ENCODE results near the gene CYB5A. TPM values are rescaled to one million over a fixed set of nuclear protein-coding genes. Genes with fewer than 3 reads are reported as not detected.
A peak's percentile ranks its signal among the peaks of the same experiment; 100 is the strongest.
"Not testable (repeated sequence)": the region's sequence is repeated elsewhere in the genome, so short reads cannot be mapped to it uniquely, and the experiment has no call there.

CYB5A gene
- total RNA-seq, 6 experiments from 2014 or later: 817 to 1,434 (median 907) TPM

DNA sequence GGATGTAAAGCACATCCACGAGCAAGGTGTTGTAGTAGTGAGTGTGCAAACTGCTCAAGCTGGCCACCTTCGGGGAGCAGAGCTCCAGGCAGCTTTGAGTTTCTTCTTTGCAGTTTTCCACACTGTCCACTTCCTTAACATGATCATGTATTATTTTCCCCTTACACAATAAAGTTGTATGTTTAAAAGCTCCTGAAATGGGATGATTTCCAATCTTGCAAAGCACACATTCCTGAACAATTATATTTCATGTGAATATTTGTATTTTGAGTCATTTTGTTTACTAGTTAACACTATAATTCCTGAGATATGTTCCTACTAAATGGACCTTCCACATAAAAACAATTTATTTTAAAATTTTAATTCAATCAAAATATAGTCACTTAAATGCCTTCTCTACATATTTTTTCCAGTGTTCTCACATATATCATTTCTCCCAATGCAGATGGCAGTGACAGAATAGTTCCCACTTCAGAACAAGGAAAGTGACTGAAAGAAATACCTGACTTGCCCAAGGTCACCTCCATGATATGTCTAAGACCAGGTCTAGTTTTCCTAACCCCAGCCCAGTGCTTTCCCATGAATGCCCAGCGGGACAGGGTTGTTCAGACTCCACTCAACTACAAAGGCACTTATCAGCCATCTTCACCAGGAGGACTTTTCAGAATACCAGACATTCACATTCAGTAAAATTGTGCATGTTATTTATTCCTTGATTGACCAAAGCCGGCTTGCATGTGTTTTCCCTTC, 5.5 kb downstream of the CYB5A start:
- Histone ChIP-seq H3K36me3 (peaks cover 0 to 2% (median 0%) of the 10 kb centered on the region in 4 donors), H3K4me3 (peak overlapping the region in 2 of 3 donors; percentile 95 to 98), H3K27me3 (no peaks in the 10 kb centered on the region), H3K27ac (peak overlapping the region; percentile 89 to 95 (median 95)), H3K4me1 (peaks cover 4 to 44% (median 24%) of the 10 kb centered on the region in 4 donors), H3K9me3 (no peaks in the 10 kb centered on the region)
- intact Hi-C loops (cut with DNase I): loop anchor here in 1 of 2 donors (10.0 kb wide), 1 partner anchor 71 kb away; no protein-coding TSS in a partner anchor
- WGBS (ENCODE audit: insufficient coverage, low coverage, low lambda C conversion rate, missing lambda C conversion rate): 45% methylated on average over 2 of the region's 4 CpGs
- TF ChIP-seq, protein P1, sequence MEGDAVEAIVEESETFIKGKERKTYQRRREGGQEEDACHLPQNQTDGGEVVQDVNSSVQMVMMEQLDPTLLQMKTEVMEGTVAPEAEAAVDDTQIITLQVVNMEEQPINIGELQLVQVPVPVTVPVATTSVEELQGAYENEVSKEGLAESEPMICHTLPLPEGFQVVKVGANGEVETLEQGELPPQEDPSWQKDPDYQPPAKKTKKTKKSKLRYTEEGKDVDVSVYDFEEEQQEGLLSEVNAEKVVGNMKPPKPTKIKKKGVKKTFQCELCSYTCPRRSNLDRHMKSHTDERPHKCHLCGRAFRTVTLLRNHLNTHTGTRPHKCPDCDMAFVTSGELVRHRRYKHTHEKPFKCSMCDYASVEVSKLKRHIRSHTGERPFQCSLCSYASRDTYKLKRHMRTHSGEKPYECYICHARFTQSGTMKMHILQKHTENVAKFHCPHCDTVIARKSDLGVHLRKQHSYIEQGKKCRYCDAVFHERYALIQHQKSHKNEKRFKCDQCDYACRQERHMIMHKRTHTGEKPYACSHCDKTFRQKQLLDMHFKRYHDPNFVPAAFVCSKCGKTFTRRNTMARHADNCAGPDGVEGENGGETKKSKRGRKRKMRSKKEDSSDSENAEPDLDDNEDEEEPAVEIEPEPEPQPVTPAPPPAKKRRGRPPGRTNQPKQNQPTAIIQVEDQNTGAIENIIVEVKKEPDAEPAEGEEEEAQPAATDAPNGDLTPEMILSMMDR (IDR thresholded peaks at IDR 0.05): no peak
- TF ChIP-seq POLR2A (IDR thresholded peaks at IDR 0.05): no peak
- ATAC-seq: peak in 1 of 4 donors; percentile 0
- no peak for DNase-seq

DNA sequence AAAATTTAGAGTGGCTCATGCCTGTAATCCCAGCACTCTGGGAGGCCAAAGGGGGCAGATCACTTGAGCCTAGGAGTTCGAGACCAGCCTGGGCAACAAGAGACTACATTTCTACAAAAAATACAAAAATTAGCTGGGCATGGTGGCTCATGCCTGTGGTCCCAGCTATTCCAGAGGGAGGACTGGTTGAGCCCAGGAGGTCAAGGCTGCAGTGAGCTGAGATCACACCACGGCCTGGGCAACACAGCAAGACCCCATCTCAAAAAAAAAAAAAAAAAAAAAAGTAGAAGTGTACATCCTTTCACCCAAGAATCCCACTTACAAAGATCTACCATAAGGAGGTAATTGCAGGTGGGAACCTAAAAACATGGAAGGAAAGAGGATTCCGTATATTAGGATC, 6.2 kb downstream of the CYB5A start:
- not testable (repeated sequence) for H3K9me3 ChIP-seq, DNase-seq, H3K27me3 ChIP-seq, ATAC-seq, H3K36me3 ChIP-seq
- peak overlapping the region; percentile 3 to 98 (median 95) for H3K4me3 ChIP-seq
- 14% methylated on average over 2 of the region's 3 CpGs for WGBS (ENCODE audit: insufficient coverage, low coverage, low lambda C conversion rate, missing lambda C conversion rate)
- peaks cover 4 to 51% (median 28%) of the 10 kb centered on the region in 4 donors for H3K4me1 ChIP-seq
- intact Hi-C loops (cut with DNase I): loop anchor here in 1 of 2 donors (10.0 kb wide), 1 partner anchor 71 kb away; no protein-coding TSS in a partner anchor
- H3K27ac ChIP-seq: peak overlapping the region; percentile 89 to 95 (median 95)

DNA sequence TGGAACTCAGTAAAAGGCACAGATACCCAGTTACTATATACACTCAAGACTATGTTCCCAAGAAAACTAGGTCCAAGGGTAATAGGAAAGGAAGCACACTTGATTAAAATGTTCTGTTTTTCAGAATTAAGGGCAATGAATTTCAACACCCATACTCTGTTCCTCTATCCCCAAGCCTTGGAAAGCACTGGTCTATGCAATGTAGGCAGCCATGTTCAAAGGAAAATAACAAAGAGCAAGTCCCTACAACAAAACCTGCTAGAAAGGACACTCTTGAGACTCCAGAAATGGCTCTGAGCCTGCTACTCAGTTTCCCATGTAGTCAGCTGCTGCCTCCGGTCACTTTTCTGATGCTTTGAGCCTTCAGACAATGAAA, 6.8 kb downstream of the CYB5A start:
- 38% methylated on average over 1 of the region's 1 CpG for WGBS (ENCODE audit: insufficient coverage, low coverage, low lambda C conversion rate, missing lambda C conversion rate)
- Histone ChIP-seq H3K4me1 (peaks cover 4 to 58% (median 29%) of the 10 kb centered on the region in 4 donors), H3K4me3 (peak overlapping the region; percentile 3 to 98 (median 95)), H3K27ac (peak overlapping the region; percentile 89 to 95 (median 95)), H3K36me3 (peaks cover 0 to 7% (median 0%) of the 10 kb centered on the region in 4 donors), H3K27me3 (no peaks in the 10 kb centered on the region), H3K9me3 (no peaks in the 10 kb centered on the region)
- TF ChIP-seq POLR2A (IDR thresholded peaks at IDR 0.05): no peak
- TF ChIP-seq, protein P1 (IDR thresholded peaks at IDR 0.05): no peak
- DNase-seq (no peak), ATAC-seq (no peak)
- intact Hi-C loops (cut with DNase I): loop anchor here in 1 of 2 donors (10.0 kb wide), 1 partner anchor 70 kb away; no protein-coding TSS in a partner anchor

DNA sequence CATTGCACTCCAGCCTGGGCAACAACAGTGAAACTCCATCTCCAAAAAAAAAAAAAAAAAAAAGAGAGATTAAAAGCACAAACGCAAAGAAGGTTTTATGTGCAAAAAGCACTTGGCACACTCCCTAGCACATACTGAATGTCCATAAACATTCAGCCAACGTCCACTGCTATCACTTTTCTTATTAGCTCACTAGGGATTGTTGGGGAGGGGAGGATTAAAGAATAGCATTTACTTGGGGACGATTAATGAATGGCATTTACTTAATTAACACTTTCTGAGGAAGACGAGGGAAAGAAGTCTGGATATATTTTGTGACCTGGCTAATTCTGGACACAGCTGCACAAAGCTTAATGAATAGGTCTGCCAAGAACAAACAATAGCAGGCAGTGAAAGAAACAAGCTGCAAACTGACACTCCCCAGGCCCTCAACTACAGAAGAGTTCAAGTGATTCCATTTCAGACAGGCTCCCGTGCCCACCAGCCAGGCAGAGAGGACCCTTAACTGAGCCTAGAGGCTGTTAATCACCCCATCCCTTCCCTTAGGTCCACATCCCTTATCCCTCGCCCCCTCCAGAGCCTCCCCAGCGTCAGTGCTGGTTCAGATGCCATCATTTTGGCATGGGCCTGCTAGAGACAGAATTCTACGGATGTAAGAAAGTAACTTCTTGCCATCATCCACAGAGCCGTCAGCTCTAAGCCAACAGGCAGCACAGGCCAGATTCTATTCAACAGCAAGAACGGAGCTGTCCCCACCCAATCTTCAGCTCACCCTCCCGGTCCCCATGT, 7.4 kb downstream of the CYB5A start:
- ATAC-seq (peak in 1 of 4 donors; percentile 2), DNase-seq (no peak)
- Histone ChIP-seq H3K27me3 (no peaks in the 10 kb centered on the region), H3K9me3 (no peaks in the 10 kb centered on the region), H3K27ac (peak overlapping the region; percentile 89 to 95 (median 95)), H3K4me3 (peak overlapping the region; percentile 5 to 98 (median 95)), H3K36me3 (peaks cover 0 to 7% (median 0%) of the 10 kb centered on the region in 4 donors), H3K4me1 (peaks cover 4 to 63% (median 32%) of the 10 kb centered on the region in 4 donors)
- TF ChIP-seq, protein P1 (IDR thresholded peaks at IDR 0.05): no peak
- no peak for TF ChIP-seq POLR2A (IDR thresholded peaks at IDR 0.05)
- 23% methylated on average over 9 of the region's 11 CpGs for WGBS (ENCODE audit: insufficient coverage, low coverage, low lambda C conversion rate, missing lambda C conversion rate)
- intact Hi-C loops (cut with DNase I): loop anchor here in 1 of 2 donors (10.0 kb wide), 1 partner anchor 70 kb away; no protein-coding TSS in a partner anchor
